Smooth muscle cell (in vitro differentiated cells): ENCODE measurements around the gene CYTH2. TPM values are rescaled to one million over a fixed set of nuclear protein-coding genes. Genes with fewer than 3 reads are reported as not detected.
"Not testable (repeated sequence)": the region's sequence is repeated elsewhere in the genome, so short reads cannot be mapped to it uniquely, and the experiment has no call there.

Experiments
- DNase-seq: peaks from one replicate; lab custom pipeline; 2025; ENCODE audit not compliant: unreplicated experiment; lab: John Stamatoyannopoulos, UW
- H2AFZ ChIP-seq: fragments of 200-600 bp; sonication (generic); 2 replicates; pipeline ENCODE4 v1.6.0; 2016; ENCODE audit warnings: antibody characterized with exemption, low read depth, mild to moderate bottlenecking
- H3F3A ChIP-seq: fragments of 200-600 bp; sonication (generic); 2 replicates; pipeline ENCODE4 v1.6.0; 2017; ENCODE audit warnings: antibody characterized with exemption, low read depth
- H3K27ac ChIP-seq: fragments of 200-600 bp; sonication (generic); 2 replicates; pipeline ENCODE4 v1.5.1; 2016; ENCODE audit warnings: low read depth, mild to moderate bottlenecking
- H3K27me3 ChIP-seq: fragments of 200-600 bp; sonication (generic); 2 replicates; pipeline ENCODE4 v1.6.1; 2016; ENCODE audit warnings: low read depth, mild to moderate bottlenecking
- H3K36me3 ChIP-seq: fragments of 200-600 bp; sonication (generic); 2 replicates; pipeline ENCODE4 v1.5.1; 2016; ENCODE audit warnings: low read depth
- H3K4me1 ChIP-seq: fragments of 200-600 bp; sonication (generic); 2 replicates; pipeline ENCODE4 v1.5.1; 2016; ENCODE audit warnings: low read depth
- H3K4me2 ChIP-seq: fragments of 200-600 bp; sonication (generic); 2 replicates; pipeline ENCODE4 v1.6.0; 2016; ENCODE audit warnings: mild to moderate bottlenecking
- H3K4me3 ChIP-seq: fragments of 200-600 bp; sonication (generic); 2 replicates; pipeline ENCODE4 v1.5.1; 2016; ENCODE audit warnings: mild to moderate bottlenecking
- H3K79me2 ChIP-seq: fragments of 200-600 bp; sonication (generic); 2 replicates; pipeline ENCODE4 v1.6.0; 2016; ENCODE audit warnings: low read depth, mild to moderate bottlenecking
- H3K9ac ChIP-seq: fragments of 200-600 bp; sonication (generic); 2 replicates; pipeline ENCODE4 v1.6.0; 2016; ENCODE audit warnings: low read depth
- H3K9me3 ChIP-seq: fragments of 200-600 bp; sonication (generic); replicated peaks from 2 replicates; pipeline ENCODE4 v1.5.1; 2016; ENCODE audit warnings: low read depth
- H4K20me1 ChIP-seq: fragments of 200-600 bp; sonication (generic); 2 replicates; pipeline ENCODE4 v1.6.0; 2016; ENCODE audit warnings: low read depth
- CTCF ChIP-seq: fragments of 200-600 bp; sonication (generic); IDR thresholded peaks from 2 replicates; pipeline ENCODE4 v1.5.1; 2017; ENCODE audit warnings: borderline replicate concordance, mild to moderate bottlenecking, antibody characterized with exemption; ENCODE audit not compliant: insufficient read depth, poor library complexity, severe bottlenecking
- WGBS: methylation state at CpG from one replicate; pipeline ENCODE4 v1.1.7; 2016; ENCODE audit warnings: low lambda C conversion rate; 5-methylcytosine and 5-hydroxymethylcytosine counted together
- polyA plus RNA-seq: library from polyadenylated mRNA; unstranded; fragments of >200 nt; fragmentation: Nextera tagmentation; extraction: Ambion mirVana; gene quantifications from 2 replicates; pipeline ENCODE4 v1.2.1, GENCODE V29; 2016
- total RNA-seq: library from RNA; depleted of rRNA; stranded (reverse); fragments of >200 nt; gene quantifications from 2 replicates; pipeline ENCODE4 v1.2.3, GENCODE V29; 2014

The CYTH2 gene
- total and polyA plus RNA-seq, 2 experiments from 2014 or later: 49.7 to 62.1 TPM

- Histone ChIP-seq H3K9ac (no peak overlapping the region), H3F3A (peaks cover 4% of the 10 kb centered on the region), H3K36me3 (no peaks in the 10 kb centered on the region), H3K79me2 (no peaks in the 10 kb centered on the region), H3K9me3 (no peaks in the 10 kb centered on the region), H3K4me1 (peaks cover 8% of the 10 kb centered on the region), H3K4me3 (peak overlapping the region; percentile 73), H2AFZ (peak overlapping the region; percentile 78), H3K27me3 (no peaks in the 10 kb centered on the region), H4K20me1 (no peaks in the 10 kb centered on the region), H3K27ac (no peak overlapping the region), H3K4me2 (peak overlapping the region; percentile 91)
- no peak for DNase-seq
- WGBS: 56% methylated on average over 11 of the region's 11 CpGs
- TF ChIP-seq CTCF: no peak
These were observed 44.9 kb downstream of the CYTH2 start for GRCh38 chr19:48514123-48514458.

GRCh38 chr19:48516536-48516935 lies 47.4 kb downstream of the CYTH2 start:
- no peak for TF ChIP-seq CTCF
- no peaks in the 10 kb centered on the region for H3K9me3 ChIP-seq
- H3K4me3 ChIP-seq: no peak overlapping the region
- H3K4me1 ChIP-seq: no peaks in the 10 kb centered on the region
- no peaks in the 10 kb centered on the region for H4K20me1 ChIP-seq
- no peak overlapping the region for H3K9ac ChIP-seq
- no peak overlapping the region for H3K27ac ChIP-seq
- no peak overlapping the region for H2AFZ ChIP-seq
- DNase-seq: no peak
- no peak overlapping the region for H3K4me2 ChIP-seq
- no peaks in the 10 kb centered on the region for H3K27me3 ChIP-seq
- H3F3A ChIP-seq: peaks cover 4% of the 10 kb centered on the region
- WGBS: 74% methylated on average over 8 of the region's 8 CpGs
- H3K79me2 ChIP-seq: no peaks in the 10 kb centered on the region
- no peaks in the 10 kb centered on the region for H3K36me3 ChIP-seq

- DNase-seq: no peak
- Histone ChIP-seq H3K4me3 (no peak overlapping the region), H3F3A (no peaks in the 10 kb centered on the region), H3K79me2 (no peaks in the 10 kb centered on the region), H3K4me1 (no peaks in the 10 kb centered on the region), H3K36me3 (no peaks in the 10 kb centered on the region), H3K9ac (no peak overlapping the region), H3K27ac (no peak overlapping the region), H3K4me2 (no peak overlapping the region), H4K20me1 (no peaks in the 10 kb centered on the region), H3K9me3 (no peaks in the 10 kb centered on the region), H3K27me3 (no peaks in the 10 kb centered on the region), H2AFZ (no peak overlapping the region)
- WGBS: 70% methylated on average over 3 of the region's 3 CpGs
- TF ChIP-seq CTCF: no peak
These were observed 49.0 kb downstream of the CYTH2 start for GRCh38 chr19:48518207-48518606.

GRCh38 chr19:48519426-48519825 lies 50.3 kb downstream of the CYTH2 start:
- H3K4me2 ChIP-seq, H3K4me3 ChIP-seq, H3K4me1 ChIP-seq, H3K27me3 ChIP-seq, DNase-seq, H4K20me1 ChIP-seq, H3K36me3 ChIP-seq, H3K27ac ChIP-seq, H3F3A ChIP-seq, H2AFZ ChIP-seq, H3K79me2 ChIP-seq, H3K9me3 ChIP-seq, H3K9ac ChIP-seq: not testable (repeated sequence)
- WGBS: 90% methylated on average over 4 of the region's 4 CpGs
